ENCODE results near the gene ADGRB3.

DNA sequence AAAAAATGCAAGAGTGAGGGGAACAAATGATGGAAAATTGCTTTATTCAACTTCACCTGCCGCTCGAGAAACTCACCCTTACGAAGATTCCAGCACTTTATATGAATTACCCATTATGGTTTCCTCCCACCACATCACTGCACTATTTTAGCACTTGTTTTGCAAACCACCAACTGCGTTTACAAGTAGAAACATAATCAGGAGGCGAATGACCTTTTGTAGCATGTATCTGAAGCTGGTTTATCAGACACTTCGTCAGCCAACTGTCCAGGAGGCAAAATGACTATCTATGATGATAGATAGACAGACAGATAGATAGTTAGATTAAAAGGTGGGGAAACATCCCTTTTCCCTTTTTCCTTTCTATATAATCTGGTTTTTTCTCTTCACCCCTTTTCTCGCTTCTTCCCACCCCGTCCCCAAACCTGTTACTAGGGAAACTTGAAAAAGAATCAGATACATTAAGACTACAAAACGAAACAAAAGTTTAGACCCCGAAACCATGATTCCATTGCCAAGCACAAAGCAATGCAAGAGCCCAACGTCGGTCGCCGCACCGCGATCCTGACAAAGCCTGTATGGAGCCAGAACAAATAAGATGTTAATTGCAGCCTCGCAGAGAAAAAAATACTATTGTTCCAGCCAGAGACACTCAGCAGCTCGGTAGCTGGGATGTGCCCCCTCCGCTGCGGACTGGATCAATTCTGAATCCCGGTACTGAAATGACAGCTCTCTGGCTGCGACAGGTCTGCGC is 933 bp upstream of the ADGRB3 start:
- TF ChIP-seq POLR2A (IDR thresholded peaks at IDR 0.05; ENCODE audit: low read length) (no peak), GATA1 (IDR thresholded peaks at IDR 0.05; ENCODE audit: low read depth, low read length) (no peak)
